Pancreas (tissue), 10 donors: ENCODE measurements around the gene PSMA6. TPM values are rescaled to one million over a fixed set of nuclear protein-coding genes. Genes with fewer than 3 reads are reported as not detected.

Experiments
- ATAC-seq, 4 donors: fragments of 200-7000 bp; cut with Tn5 transposase; one replicate each; pipeline versions ENCODE4 v1.8.0 to v1.9.1; 2020; ENCODE audit warnings: mild to moderate bottlenecking in 4 of 4, moderate library complexity in 4 of 4
- DNase-seq, 6 donors: peaks; one replicate each; pipeline ENCODE4 v3.0.0-alpha.2; 2020
- FAIRE-seq: peaks from 2 replicates; lab custom pipeline; 2012; peaks lifted over from hg19 to GRCh38; lab: Jason Lieb, UNC
- H3K27ac ChIP-seq, 4 donors: fragments of 200-600 bp; sonication (generic); 1 replicate in 3 of 4; 2 replicates in 1 of 4; pipeline versions ENCODE4 v1.5.0 to v1.8.0; 2020
- H3K27me3 ChIP-seq, 4 donors: fragments of 200-600 bp; one replicate each; pipeline ENCODE4 v1.8.0; 2021
- H3K36me3 ChIP-seq, 3 donors: fragments of 200-600 bp; sonication (generic) in 1 of 3; one replicate each; pipeline versions ENCODE4 v1.5.0 to v1.8.0; 2020 to 2021
- H3K4me1 ChIP-seq, 3 donors: fragments of 200-600 bp; one replicate each; pipeline ENCODE4 v1.8.0; 2021
- H3K4me3 ChIP-seq, 4 donors: fragments of 200-600 bp; sonication (generic) in 2 of 4; one replicate each; pipeline versions ENCODE4 v1.5.0 to v1.8.0; 2020 to 2021
- H3K9me3 ChIP-seq, 4 donors: fragments of 200-600 bp; one replicate each; pipeline ENCODE4 v1.8.0; 2021
- WGBS, 2 donors: extraction: QIAGEN DNeasy Blood & Tissue Kit; methylation state at CpG; one replicate each; pipeline ENCODE4 v1.1.7; 2013; 5-methylcytosine and 5-hydroxymethylcytosine counted together
- intact Hi-C, 3 donors: fragments of 100-400 bp; cut with DNase I; formaldehyde crosslinking; loops; one replicate each; pipeline versions ENCODE4 v1.11.1 to v1.14.2; 2022
- polyA plus RNA-seq, 2 donors: library from polyadenylated mRNA; stranded (reverse); fragments of 200-250 nt; gene quantifications; one replicate each; pipeline ENCODE4 v1.2.3, GENCODE V29; 2013
- total RNA-seq, 6 donors: library from RNA; stranded (reverse); fragmentation: NEBNext Ultra II Directional in 4 of 6; extraction: Animal tissue kit (Norgen Biotek cat#: 25700) in 4 of 6; gene quantifications; one replicate each; pipeline versions ENCODE4 v1.2.1 to v1.2.4, GENCODE V29; 2021 to 2023
- TF ChIP-seq, protein P1 (sequence below), 4 donors: fragments of 200-600 bp; sonication (generic) in 3 of 4; IDR thresholded peaks; one replicate each; pipeline versions ENCODE4 v1.5.0 to v1.8.0; 2021; ENCODE audit warnings: antibody characterized with exemption in 4 of 4
- donor health status: healthy with polysubstance abuse.
- donor health status: DM: no; HTN: no; CAD: no; lungs with moderate emphysema.
- donor health status: DM: no; HTN: no; CAD: no.
- donor health status: control.
- donor health status: control.
- donor health status: Bipolar disorder and iron deficiency.
- donor health status: DM: yes; HTN: yes; CAD: no.
- donor health status: DM: no; HTN: no; CAD: no.
- donor health status: DM: no; HTN: no; CAD: no.
- donor health status: DM: yes; HTN: yes; CAD: no.

The PSMA6 gene
- total and polyA plus RNA-seq, 8 donors: 41.2 to 83.3 (median 58.4) TPM

DNA sequence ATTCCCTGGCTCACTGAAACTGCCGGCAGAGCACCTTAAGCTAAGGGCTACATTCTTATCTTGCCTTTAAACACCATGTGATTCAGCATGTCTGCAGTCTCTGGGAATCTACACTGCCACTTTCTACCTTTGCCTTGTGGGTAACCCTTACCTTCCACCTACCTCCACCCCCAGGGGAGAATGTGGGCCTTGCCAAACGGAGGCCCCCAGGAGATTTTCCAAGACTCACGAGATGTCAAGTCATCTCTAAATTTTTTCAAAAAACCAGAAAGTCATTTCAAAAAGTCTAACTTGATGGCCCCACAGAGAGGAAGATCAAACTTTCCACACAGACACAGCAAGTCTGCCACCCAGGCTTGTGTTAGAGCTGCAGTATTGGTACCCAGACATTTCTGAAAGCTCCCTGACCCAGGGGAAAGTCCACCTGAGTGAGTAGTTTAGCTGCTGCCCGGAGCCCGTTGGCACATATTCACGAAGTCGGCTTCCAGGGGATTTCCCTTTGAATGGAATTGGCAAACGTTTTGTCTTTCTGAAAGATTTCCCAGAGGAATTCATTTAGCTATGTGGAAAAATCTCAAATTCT, 4.7 kb upstream of the PSMA6 start:
- no peaks in the 10 kb centered on the region for H3K9me3 ChIP-seq
- H3K4me1 ChIP-seq: peaks cover 0 to 3% (median 0%) of the 10 kb centered on the region in 3 donors
- no peaks in the 10 kb centered on the region for H3K27me3 ChIP-seq
- intact Hi-C loops: no loop called here
- 32 to 37% methylated on average over 8 of the region's 8 CpGs for WGBS, 2 donors
- no peak overlapping the region for H3K4me3 ChIP-seq
- H3K36me3 ChIP-seq: no peaks in the 10 kb centered on the region
- ATAC-seq (no peak), FAIRE-seq (no peak), DNase-seq (no peak)
- no peak overlapping the region for H3K27ac ChIP-seq
- TF ChIP-seq, protein P1, sequence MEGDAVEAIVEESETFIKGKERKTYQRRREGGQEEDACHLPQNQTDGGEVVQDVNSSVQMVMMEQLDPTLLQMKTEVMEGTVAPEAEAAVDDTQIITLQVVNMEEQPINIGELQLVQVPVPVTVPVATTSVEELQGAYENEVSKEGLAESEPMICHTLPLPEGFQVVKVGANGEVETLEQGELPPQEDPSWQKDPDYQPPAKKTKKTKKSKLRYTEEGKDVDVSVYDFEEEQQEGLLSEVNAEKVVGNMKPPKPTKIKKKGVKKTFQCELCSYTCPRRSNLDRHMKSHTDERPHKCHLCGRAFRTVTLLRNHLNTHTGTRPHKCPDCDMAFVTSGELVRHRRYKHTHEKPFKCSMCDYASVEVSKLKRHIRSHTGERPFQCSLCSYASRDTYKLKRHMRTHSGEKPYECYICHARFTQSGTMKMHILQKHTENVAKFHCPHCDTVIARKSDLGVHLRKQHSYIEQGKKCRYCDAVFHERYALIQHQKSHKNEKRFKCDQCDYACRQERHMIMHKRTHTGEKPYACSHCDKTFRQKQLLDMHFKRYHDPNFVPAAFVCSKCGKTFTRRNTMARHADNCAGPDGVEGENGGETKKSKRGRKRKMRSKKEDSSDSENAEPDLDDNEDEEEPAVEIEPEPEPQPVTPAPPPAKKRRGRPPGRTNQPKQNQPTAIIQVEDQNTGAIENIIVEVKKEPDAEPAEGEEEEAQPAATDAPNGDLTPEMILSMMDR (IDR thresholded peaks at IDR 0.05): no peak

GRCh38 chr14:35289623-35290022, 2.6 kb upstream of the PSMA6 start:
- DNase-seq (no peak), FAIRE-seq (no peak), ATAC-seq (no peak)
- Histone ChIP-seq H3K27ac (no peak overlapping the region), H3K36me3 (no peaks in the 10 kb centered on the region), H3K27me3 (no peaks in the 10 kb centered on the region), H3K4me3 (no peak overlapping the region), H3K9me3 (no peaks in the 10 kb centered on the region), H3K4me1 (peaks cover 0 to 19% (median 13%) of the 10 kb centered on the region in 3 donors)
- TF ChIP-seq, protein P1 (IDR thresholded peaks at IDR 0.05): no peak
- 87 to 90% methylated on average over 3 of the region's 3 CpGs for WGBS, 2 donors
- intact Hi-C loops: no loop called here

DNA sequence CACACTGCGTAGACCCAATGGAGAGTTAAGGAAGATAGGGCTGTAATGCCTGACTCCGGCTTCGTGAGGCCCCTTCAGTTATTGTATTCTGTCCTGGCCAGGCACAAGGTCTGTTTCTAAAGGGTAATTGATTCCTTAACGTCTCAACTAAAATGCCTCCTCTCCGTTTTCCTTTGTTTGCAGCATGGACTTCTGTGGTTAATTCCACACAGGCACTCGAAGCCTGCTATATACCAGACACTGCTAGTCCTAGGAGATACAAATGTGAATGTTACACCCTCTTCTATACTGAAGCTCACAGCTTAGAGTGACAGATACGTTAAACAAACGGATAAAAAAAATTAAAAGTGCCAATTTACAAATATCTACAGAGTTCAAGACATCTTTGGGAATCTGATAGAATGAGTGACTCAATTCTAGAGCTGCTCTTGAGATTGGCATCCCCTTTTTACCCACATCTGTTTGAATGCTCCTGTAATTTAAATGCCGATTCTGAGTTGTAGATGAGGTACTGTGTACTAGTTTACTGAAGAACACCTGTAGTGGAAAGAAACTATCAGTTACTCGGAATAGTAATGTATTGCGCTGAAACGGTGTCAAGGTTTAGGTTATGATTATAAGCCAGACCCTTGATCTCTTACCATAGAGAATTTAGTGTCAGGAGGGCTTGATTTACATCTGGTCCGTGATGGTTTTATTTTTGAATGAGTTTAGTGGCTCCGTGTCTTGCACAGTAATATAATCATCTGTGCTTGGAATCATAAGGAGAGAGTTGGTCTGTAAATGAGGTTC, 784 bp downstream of the PSMA6 start:
- Histone ChIP-seq H3K27me3 (no peaks in the 10 kb centered on the region), H3K4me1 (peaks cover 0 to 37% (median 15%) of the 10 kb centered on the region in 3 donors), H3K36me3 (no peaks in the 10 kb centered on the region), H3K4me3 (peak overlapping the region; percentile 64 to 98 (median 70)), H3K9me3 (no peaks in the 10 kb centered on the region), H3K27ac (peak overlapping the region; percentile 51 to 84 (median 70))
- WGBS, 2 donors: 2 to 3% methylated on average over 14 of the region's 14 CpGs
- FAIRE-seq: no peak
- TF ChIP-seq, protein P1 (IDR thresholded peaks at IDR 0.05): no peak
- ATAC-seq: peak in 2 of 4 donors; percentile 2 to 9
- DNase-seq: no peak
- intact Hi-C loops: no loop called here

DNA sequence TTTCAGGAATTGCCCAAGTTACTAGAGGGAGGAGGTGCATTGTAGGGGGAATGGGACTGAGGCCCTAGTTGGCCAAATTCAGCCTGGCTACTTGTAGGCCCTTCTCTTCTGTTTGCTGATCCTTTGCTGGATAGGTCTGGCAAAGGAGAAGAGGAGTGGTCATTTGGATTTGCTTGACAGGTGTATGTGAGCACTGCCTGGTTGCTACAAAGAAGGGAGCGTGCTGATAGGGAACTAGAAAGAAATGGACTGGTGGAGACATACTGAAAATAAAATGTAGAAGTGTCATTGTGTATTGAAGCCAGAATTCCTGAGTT, 3.6 kb downstream of the PSMA6 start:
- no peak for ATAC-seq
- 94% methylated on average over 1 of the region's 1 CpG for WGBS, 2 donors

More for the DNA sequence above, 3.6 kb downstream of the PSMA6 start:
- TF ChIP-seq, protein P1 (IDR thresholded peaks at IDR 0.05): no peak
- no peak overlapping the region for H3K27ac ChIP-seq
- FAIRE-seq: no peak
- H3K27me3 ChIP-seq: no peaks in the 10 kb centered on the region
- no peak for DNase-seq
- intact Hi-C loops: no loop called here
- H3K4me1 ChIP-seq: peaks cover 0 to 43% (median 15%) of the 10 kb centered on the region in 3 donors
- no peak overlapping the region for H3K4me3 ChIP-seq
- H3K36me3 ChIP-seq: no peaks in the 10 kb centered on the region
- no peaks in the 10 kb centered on the region for H3K9me3 ChIP-seq
